Measurements from ENCODE around the gene CRYGA. TPM values are rescaled to one million over a fixed set of nuclear protein-coding genes. Genes with fewer than 3 reads are reported as not detected.
"Not testable (repeated sequence)": the region's sequence is repeated elsewhere in the genome, so short reads cannot be mapped to it uniquely, and the experiment has no call there.

The CRYGA gene
- total RNA-seq, 2 donors from 2014 or later, result not detected

DNA sequence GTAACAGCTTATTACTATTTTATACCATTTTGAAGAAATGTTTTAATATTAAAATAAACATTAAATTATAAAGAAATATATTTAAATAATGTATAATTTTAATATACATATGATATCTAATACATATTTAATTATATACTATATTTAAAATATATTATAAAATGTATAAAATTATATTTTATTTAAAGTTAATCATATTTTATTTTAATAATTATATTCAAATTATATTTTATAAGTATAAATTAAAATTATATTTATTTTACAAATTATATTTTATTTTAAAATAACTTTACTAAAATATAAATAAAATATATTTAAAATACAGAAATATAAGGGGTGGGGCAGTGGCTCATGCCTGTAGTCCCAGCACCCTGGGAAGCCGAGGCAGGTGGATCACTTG lies 41.1 kb downstream of the CRYGA start:
- no peak for ATAC-seq
- Histone ChIP-seq H3K9me3 (no peaks in the 10 kb centered on the region), H3K4me1 (peaks cover 6% of the 10 kb centered on the region), H3K36me3 (replicated peaks in 1 of 2; ENCODE audit: insufficient read depth in 1 of 2, low read depth in 2 of 2) (no peaks in the 10 kb centered on the region), H3K27me3 (no peaks in the 10 kb centered on the region), H3K4me3 (no peak overlapping the region), H3K27ac (no peak overlapping the region)
- intact Hi-C loops (cut with DNase I), result no loop called here
- TF ChIP-seq CTCF (IDR thresholded peaks at IDR 0.05) (no peak), POLR2A (IDR thresholded peaks at IDR 0.05) (no peak)
- DNase-seq, result no peak
- WGBS, 2 donors, result 83 to 95% methylated on average over 1 of the region's 1 CpG

DNA sequence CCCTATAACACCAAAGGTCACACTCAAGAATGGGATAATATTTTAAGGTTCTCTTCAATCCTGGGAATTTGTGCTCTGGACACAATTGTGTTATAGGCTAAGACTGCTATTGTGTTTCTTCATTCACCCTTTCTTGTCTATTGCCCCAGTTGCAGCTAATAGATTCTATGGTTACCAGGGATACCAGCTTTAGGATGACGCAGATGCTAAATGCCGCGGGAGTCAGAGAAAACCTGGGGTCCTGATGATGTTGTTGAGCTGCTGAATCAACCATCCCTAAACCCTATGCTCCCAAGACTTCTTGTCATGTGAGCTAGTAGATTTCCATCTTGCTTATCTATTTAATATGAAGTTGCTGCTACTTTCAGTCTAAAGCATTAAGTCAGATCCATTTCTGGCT lies 44.5 kb downstream of the CRYGA start:
- no peak for TF ChIP-seq CTCF (IDR thresholded peaks at IDR 0.05)
- TF ChIP-seq POLR2A (IDR thresholded peaks at IDR 0.05), result no peak
- Histone ChIP-seq H3K4me3 (no peak overlapping the region), H3K4me1 (peaks cover under 1% of the 10 kb centered on the region), H3K27me3 (no peaks in the 10 kb centered on the region), H3K27ac (no peak overlapping the region), H3K36me3 (replicated peaks in 1 of 2; ENCODE audit: insufficient read depth in 1 of 2, low read depth in 2 of 2) (no peaks in the 10 kb centered on the region), H3K9me3 (no peaks in the 10 kb centered on the region)
- ATAC-seq (no peak), DNase-seq (no peak)
- WGBS, 2 donors, result 90 to 91% methylated on average over 3 of the region's 3 CpGs
- intact Hi-C loops (cut with DNase I), result no loop called here

- DNase-seq; H3K9me3 ChIP-seq; ATAC-seq; H3K27ac ChIP-seq; H3K4me1 ChIP-seq; H3K27me3 ChIP-seq; intact Hi-C loops (cut with DNase I); H3K4me3 ChIP-seq; H3K36me3 ChIP-seq (replicated peaks in 1 of 2; ENCODE audit: insufficient read depth in 1 of 2, low read depth in 2 of 2): not testable (repeated sequence)
- 84% methylated on average over 11 of the region's 11 CpGs for WGBS, 2 donors
Observed at GRCh38 chr2:208117390-208117789, 46.0 kb downstream of the CRYGA start.

- Histone ChIP-seq H3K4me1 (no peaks in the 10 kb centered on the region), H3K27me3 (no peaks in the 10 kb centered on the region), H3K4me3 (no peak overlapping the region), H3K27ac (no peak overlapping the region), H3K36me3 (replicated peaks in 1 of 2; ENCODE audit: insufficient read depth in 1 of 2, low read depth in 2 of 2) (no peaks in the 10 kb centered on the region), H3K9me3 (no peaks in the 10 kb centered on the region)
- TF ChIP-seq CTCF (IDR thresholded peaks at IDR 0.05) (no peak), POLR2A (IDR thresholded peaks at IDR 0.05) (no peak)
- 71% methylated on average over 6 to 7 of the region's 7 CpGs for WGBS, 2 donors
- DNase-seq (no peak), ATAC-seq (no peak)
- intact Hi-C loops (cut with DNase I), result no loop called here
Observed at GRCh38 chr2:208112969-208113368, 50.4 kb downstream of the CRYGA start.

GRCh38 chr2:208112273-208112745 lies 51.1 kb downstream of the CRYGA start:
- DNase-seq; H3K4me1 ChIP-seq; H3K36me3 ChIP-seq (replicated peaks in 1 of 2; ENCODE audit: insufficient read depth in 1 of 2, low read depth in 2 of 2); intact Hi-C loops (cut with DNase I); H3K27me3 ChIP-seq; H3K9me3 ChIP-seq; H3K27ac ChIP-seq; H3K4me3 ChIP-seq; ATAC-seq: not testable (repeated sequence)
- WGBS, 2 donors, result 35 to 48% methylated on average over 13 to 35 of the region's 36 CpGs

Other genes starting within 250 kb of the CRYGA start
- 10 to 100 TPM; 14.0 to 15.2 TPM for gene PLEKHM3, start 138.1 kb downstream of the CRYGA start, total RNA-seq
- gene CRYGD, start 39.1 kb downstream of the CRYGA start, total RNA-seq, result not detected
- not detected for gene CRYGC, start 33.8 kb downstream of the CRYGA start, total RNA-seq
- gene CRYGB, start 17.4 kb downstream of the CRYGA start, total RNA-seq, result not detected
- not detected for gene C2orf80, start 26.4 kb upstream of the CRYGA start, total RNA-seq
- gene IDH1, start 91.5 kb upstream of the CRYGA start, total RNA-seq, result 10 to 100 TPM; 28.7 to 50.6 TPM
- gene PIKFYVE, start 102.7 kb upstream of the CRYGA start, total RNA-seq, result 10 to 100 TPM; 23.9 to 27.7 TPM
- gene PTH2R, start 243.2 kb upstream of the CRYGA start, total RNA-seq, result under 1 TPM in 1 of 2 donors, not detected in 1; 0.78 TPM

All from body of pancreas (tissue), 4 donors.